WTC11 (cell line): ENCODE results near the gene AP3D1. TPM values are rescaled to one million over a fixed set of nuclear protein-coding genes. Genes with fewer than 3 reads are reported as not detected.

Experiments used
- ATAC-seq: fragments of 200-7000 bp; cut with Tn5 transposase; 2 replicates; pipeline ENCODE4 v1.10.0; 2021; ENCODE audit warnings: mild to moderate bottlenecking, moderate library complexity
- CTCF ChIA-PET: fragments of 300-600 bp; sonication (Branson Sonifier 250); formaldehyde crosslinking; loops from one replicate; lab custom pipeline; 2021; ENCODE audit warnings: antibody characterized with exemption; lab: Charles Lee
- POLR2A ChIA-PET: fragments of 350-600 bp; sonication (Branson Sonifier 250); formaldehyde crosslinking; loops from one replicate; lab custom pipeline; 2021; ENCODE audit warnings: antibody characterized with exemption; lab: Charles Lee
- DNase-seq: peaks from one replicate; pipeline ENCODE4 v3.0.0; 2021; ENCODE audit warnings: low spot score
- H3K27ac Mint-ChIP-seq: 2 replicates; pipeline ENCODE4 v1.8.0; 2021; ENCODE audit warnings: mixed read lengths
- H3K27me3 Mint-ChIP-seq: 2 replicates; pipeline ENCODE4 v1.8.0; 2021; ENCODE audit warnings: low read depth, mild to moderate bottlenecking, moderate library complexity, mixed read lengths
- H3K36me3 Mint-ChIP-seq: 2 replicates; pipeline ENCODE4 v1.8.0; 2021; ENCODE audit warnings: mixed read lengths
- H3K4me1 Mint-ChIP-seq: 2 replicates; pipeline ENCODE4 v1.8.0; 2022; ENCODE audit warnings: mixed read lengths
- H3K4me3 Mint-ChIP-seq: 2 replicates; pipeline ENCODE4 v1.8.0; 2021; ENCODE audit warnings: mild to moderate bottlenecking, moderate library complexity, mixed read lengths
- H3K9me3 Mint-ChIP-seq: 2 replicates; pipeline ENCODE4 v1.8.0; 2021; ENCODE audit warnings: mixed read lengths
- ATF1 ChIP-seq: sonication (generic); formaldehyde crosslinking; IDR thresholded peaks from 2 replicates; pipeline ENCODE4 v1.8.1; 2023; ENCODE audit warnings: mild to moderate bottlenecking, moderate library complexity, missing genetic modification reagents
- GTF2I ChIP-seq: fragments of 250-450 bp; sonication (Bioruptor Pico); conservative IDR thresholded peaks from 2 replicates; pipeline ENCODE4 v1.4.0; 2021; ENCODE audit warnings: mild to moderate bottlenecking
- HMGA2 ChIP-seq: fragments of 250-450 bp; sonication (Bioruptor Pico); IDR thresholded peaks from 2 replicates; pipeline ENCODE4 v1.4.0; 2021; ENCODE audit warnings: mild to moderate bottlenecking, moderate library complexity
- IRF2 ChIP-seq: sonication (generic); formaldehyde crosslinking; IDR thresholded peaks from 2 replicates; pipeline ENCODE4 v1.8.0; 2022; ENCODE audit warnings: low read depth, missing genetic modification reagents, borderline replicate concordance
- JAZF1 ChIP-seq: fragments of 250-450 bp; sonication (Bioruptor Pico); IDR thresholded peaks from 2 replicates; pipeline ENCODE4 v1.9.0; 2021; ENCODE audit warnings: moderate library complexity, mild to moderate bottlenecking, inconsistent platforms
- KAT7 ChIP-seq: sonication (generic); formaldehyde crosslinking; IDR thresholded peaks from 2 replicates; pipeline ENCODE4 v1.8.1; 2023; ENCODE audit warnings: missing genetic modification reagents, mild to moderate bottlenecking, borderline replicate concordance
- NR3C1 ChIP-seq: sonication (generic); formaldehyde crosslinking; conservative IDR thresholded peaks from 2 replicates; pipeline ENCODE4 v1.8.1; 2023; ENCODE audit warnings: low read depth, mild to moderate bottlenecking, missing genetic modification reagents
- RORB ChIP-seq: fragments of 250-450 bp; sonication (Bioruptor Pico); IDR thresholded peaks from 2 replicates; pipeline ENCODE4 v1.9.0; 2021; ENCODE audit warnings: mild to moderate bottlenecking
- SOX15 ChIP-seq: fragments of 250-450 bp; sonication (Bioruptor Pico); IDR thresholded peaks from 2 replicates; pipeline ENCODE4 v1.9.0; 2021; ENCODE audit warnings: mild to moderate bottlenecking
- TP53 ChIP-seq: sonication (generic); formaldehyde crosslinking; IDR thresholded peaks from 2 replicates; pipeline ENCODE4 v1.8.1; 2023; ENCODE audit warnings: mild to moderate bottlenecking, missing genetic modification reagents
- ZNF532 ChIP-seq: fragments of 250-450 bp; sonication (Bioruptor Pico); IDR thresholded peaks from 2 replicates; pipeline ENCODE4 v1.9.0; 2021; ENCODE audit warnings: mild to moderate bottlenecking, borderline replicate concordance
- total RNA-seq: library from RNA; stranded (reverse); gene quantifications from 3 replicates; pipeline ENCODE4 v1.2.3, GENCODE V29; 2021
- TF ChIP-seq, protein P1 (sequence below): fragments of 250-450 bp; sonication (Bioruptor Pico); IDR thresholded peaks from 2 replicates; pipeline ENCODE4 v1.9.0; 2021; ENCODE audit warnings: moderate library complexity, mild to moderate bottlenecking, inconsistent platforms, borderline replicate concordance
- TF ChIP-seq, protein P2 (sequence below): sonication (generic); formaldehyde crosslinking; IDR thresholded peaks from 2 replicates; pipeline ENCODE4 v1.8.0; 2022; ENCODE audit warnings: mild to moderate bottlenecking, missing genetic modification reagents
- TF ChIP-seq, protein P3 (sequence below): sonication (generic); formaldehyde crosslinking; IDR thresholded peaks from 2 replicates; pipeline ENCODE4 v1.8.1; 2022; ENCODE audit warnings: mild to moderate bottlenecking, moderate library complexity, missing genetic modification reagents
- TF ChIP-seq, protein P4 (sequence below): sonication (generic); formaldehyde crosslinking; IDR thresholded peaks from 2 replicates; pipeline ENCODE4 v1.8.0; 2022; ENCODE audit warnings: mild to moderate bottlenecking, missing genetic modification reagents
- TF ChIP-seq, protein P5 (sequence below): fragments of 250-450 bp; sonication (Bioruptor Pico); IDR thresholded peaks from 2 replicates; pipeline ENCODE4 v2.1.2; 2022; ENCODE audit warnings: mild to moderate bottlenecking, moderate library complexity
- TF ChIP-seq, protein P6 (sequence below): sonication (generic); formaldehyde crosslinking; IDR thresholded peaks from 2 replicates; pipeline ENCODE4 v1.8.1; 2023; ENCODE audit warnings: mild to moderate bottlenecking, missing genetic modification reagents
- TF ChIP-seq, protein P7 (sequence below): sonication (generic); formaldehyde crosslinking; IDR thresholded peaks from 2 replicates; pipeline ENCODE4 v1.8.1; 2022; ENCODE audit warnings: missing genetic modification reagents, borderline replicate concordance

The AP3D1 gene
- total RNA-seq, 1 experiment from 2014 or later = 190 TPM

DNA sequence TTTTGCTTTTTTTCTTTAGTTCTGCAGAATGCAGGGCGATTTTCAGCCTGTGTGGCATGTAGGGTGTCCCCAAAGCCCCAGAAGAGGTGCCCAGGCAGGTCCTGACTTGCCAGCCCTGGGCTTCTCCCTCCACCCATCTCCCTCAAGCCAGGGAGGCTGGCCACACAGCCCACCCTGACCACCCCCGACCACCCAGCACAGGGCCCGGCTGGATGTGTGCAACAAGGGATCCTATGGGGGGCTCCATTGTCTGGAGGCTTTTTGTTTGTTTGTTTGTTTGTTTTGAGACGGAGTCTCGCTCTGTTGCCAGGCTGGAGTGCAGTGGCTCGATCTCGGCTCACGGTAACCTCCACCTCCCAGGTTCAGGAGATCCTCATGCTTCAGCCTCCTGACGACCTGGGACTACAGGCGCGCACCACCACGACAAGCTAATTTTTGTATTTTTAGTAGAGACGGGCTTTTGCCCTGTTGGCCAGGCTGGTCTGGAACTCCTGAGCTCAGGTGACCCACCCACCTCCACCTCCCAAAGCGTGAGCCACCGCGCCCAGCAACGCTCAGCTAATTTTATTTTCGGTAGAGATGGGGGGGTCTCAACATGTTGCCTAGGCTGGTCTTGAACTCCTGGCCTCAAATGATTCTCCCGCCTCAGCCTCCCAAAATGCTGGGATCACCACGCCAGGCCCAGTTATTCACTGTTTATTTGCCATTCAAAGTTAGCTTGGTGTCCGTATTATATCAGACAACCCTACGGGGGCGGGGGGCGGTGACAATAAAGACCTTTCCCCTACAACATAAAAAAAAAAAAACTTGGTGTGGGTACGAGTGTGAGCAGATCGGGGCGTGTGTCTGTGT, 92.6 kb downstream of the AP3D1 start (continued):
- TF ChIP-seq, protein P1, sequence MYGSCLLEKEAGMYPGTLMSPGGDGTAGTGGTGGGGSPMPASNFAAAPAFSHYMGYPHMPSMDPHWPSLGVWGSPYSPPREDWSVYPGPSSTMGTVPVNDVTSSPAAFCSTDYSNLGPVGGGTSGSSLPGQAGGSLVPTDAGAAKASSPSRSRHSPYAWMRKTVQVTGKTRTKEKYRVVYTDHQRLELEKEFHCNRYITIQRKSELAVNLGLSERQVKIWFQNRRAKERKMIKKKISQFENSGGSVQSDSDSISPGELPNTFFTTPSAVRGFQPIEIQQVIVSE (CRISPR knock-in tag) = no peak
- TF ChIP-seq RORB (CRISPR knock-in tag) = no peak
- no peak for TF ChIP-seq NR3C1
- no peak for TF ChIP-seq SOX15 (CRISPR knock-in tag)
- TF ChIP-seq, protein P2, sequence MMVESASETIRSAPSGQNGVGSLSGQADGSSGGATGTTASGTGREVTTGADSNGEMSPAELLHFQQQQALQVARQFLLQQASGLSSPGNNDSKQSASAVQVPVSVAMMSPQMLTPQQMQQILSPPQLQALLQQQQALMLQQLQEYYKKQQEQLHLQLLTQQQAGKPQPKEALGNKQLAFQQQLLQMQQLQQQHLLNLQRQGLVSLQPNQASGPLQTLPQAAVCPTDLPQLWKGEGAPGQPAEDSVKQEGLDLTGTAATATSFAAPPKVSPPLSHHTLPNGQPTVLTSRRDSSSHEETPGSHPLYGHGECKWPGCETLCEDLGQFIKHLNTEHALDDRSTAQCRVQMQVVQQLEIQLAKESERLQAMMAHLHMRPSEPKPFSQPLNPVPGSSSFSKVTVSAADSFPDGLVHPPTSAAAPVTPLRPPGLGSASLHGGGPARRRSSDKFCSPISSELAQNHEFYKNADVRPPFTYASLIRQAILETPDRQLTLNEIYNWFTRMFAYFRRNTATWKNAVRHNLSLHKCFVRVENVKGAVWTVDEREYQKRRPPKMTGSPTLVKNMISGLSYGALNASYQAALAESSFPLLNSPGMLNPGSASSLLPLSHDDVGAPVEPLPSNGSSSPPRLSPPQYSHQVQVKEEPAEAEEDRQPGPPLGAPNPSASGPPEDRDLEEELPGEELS = no peak
- TF ChIP-seq, protein P3, sequence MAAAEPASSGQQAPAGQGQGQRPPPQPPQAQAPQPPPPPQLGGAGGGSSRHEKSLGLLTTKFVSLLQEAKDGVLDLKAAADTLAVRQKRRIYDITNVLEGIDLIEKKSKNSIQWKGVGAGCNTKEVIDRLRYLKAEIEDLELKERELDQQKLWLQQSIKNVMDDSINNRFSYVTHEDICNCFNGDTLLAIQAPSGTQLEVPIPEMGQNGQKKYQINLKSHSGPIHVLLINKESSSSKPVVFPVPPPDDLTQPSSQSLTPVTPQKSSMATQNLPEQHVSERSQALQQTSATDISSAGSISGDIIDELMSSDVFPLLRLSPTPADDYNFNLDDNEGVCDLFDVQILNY (CRISPR knock-in tag) = no peak
- TF ChIP-seq, protein P4, sequence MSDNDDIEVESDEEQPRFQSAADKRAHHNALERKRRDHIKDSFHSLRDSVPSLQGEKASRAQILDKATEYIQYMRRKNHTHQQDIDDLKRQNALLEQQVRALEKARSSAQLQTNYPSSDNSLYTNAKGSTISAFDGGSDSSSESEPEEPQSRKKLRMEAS (CRISPR knock-in tag) = no peak
- TF ChIP-seq JAZF1 (CRISPR knock-in tag) = no peak
- TF ChIP-seq KAT7 (CRISPR knock-in tag) = no peak

GRCh38 chr19:2057484-2058469, 93.6 kb downstream of the AP3D1 start:
- CTCF ChIA-PET = interaction anchor here (1.0 to 1.4 kb wide), 4 partner anchors 12 to 193 kb away, joined by 3 to 8 read pairs (median 4); partner anchors contain the start of gene MOB3A
- POLR2A ChIA-PET = interaction anchor here (1.1 kb wide), 1 partner anchor 15 kb away, joined by 5 read pairs; no protein-coding TSS in a partner anchor
- Mint-ChIP-seq H3K9me3 (no peaks in the 10 kb centered on the region), H3K27ac (no peak overlapping the region), H3K4me3 (no peak overlapping the region), H3K36me3 (no peaks in the 10 kb centered on the region), H3K4me1 (peaks cover 33% of the 10 kb centered on the region), H3K27me3 (no peaks in the 10 kb centered on the region)
- DNase-seq = no peak
- ATAC-seq = no peak
- TF ChIP-seq HMGA2 (CRISPR knock-in tag) = no peak
- no peak for TF ChIP-seq ATF1 (CRISPR knock-in tag)
- no peak for TF ChIP-seq IRF2
- TF ChIP-seq, protein P5, sequence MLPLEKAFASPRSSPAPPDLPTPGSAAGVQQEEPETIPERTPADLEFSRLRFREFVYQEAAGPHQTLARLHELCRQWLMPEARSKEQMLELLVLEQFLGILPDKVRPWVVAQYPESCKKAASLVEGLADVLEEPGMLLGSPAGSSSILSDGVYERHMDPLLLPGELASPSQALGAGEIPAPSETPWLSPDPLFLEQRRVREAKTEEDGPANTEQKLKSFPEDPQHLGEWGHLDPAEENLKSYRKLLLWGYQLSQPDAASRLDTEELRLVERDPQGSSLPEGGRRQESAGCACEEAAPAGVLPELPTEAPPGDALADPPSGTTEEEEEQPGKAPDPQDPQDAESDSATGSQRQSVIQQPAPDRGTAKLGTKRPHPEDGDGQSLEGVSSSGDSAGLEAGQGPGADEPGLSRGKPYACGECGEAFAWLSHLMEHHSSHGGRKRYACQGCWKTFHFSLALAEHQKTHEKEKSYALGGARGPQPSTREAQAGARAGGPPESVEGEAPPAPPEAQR (CRISPR knock-in tag) = no peak
- TF ChIP-seq, protein P6, sequence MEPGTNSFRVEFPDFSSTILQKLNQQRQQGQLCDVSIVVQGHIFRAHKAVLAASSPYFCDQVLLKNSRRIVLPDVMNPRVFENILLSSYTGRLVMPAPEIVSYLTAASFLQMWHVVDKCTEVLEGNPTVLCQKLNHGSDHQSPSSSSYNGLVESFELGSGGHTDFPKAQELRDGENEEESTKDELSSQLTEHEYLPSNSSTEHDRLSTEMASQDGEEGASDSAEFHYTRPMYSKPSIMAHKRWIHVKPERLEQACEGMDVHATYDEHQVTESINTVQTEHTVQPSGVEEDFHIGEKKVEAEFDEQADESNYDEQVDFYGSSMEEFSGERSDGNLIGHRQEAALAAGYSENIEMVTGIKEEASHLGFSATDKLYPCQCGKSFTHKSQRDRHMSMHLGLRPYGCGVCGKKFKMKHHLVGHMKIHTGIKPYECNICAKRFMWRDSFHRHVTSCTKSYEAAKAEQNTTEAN (CRISPR knock-in tag) = no peak
- TF ChIP-seq, protein P7, sequence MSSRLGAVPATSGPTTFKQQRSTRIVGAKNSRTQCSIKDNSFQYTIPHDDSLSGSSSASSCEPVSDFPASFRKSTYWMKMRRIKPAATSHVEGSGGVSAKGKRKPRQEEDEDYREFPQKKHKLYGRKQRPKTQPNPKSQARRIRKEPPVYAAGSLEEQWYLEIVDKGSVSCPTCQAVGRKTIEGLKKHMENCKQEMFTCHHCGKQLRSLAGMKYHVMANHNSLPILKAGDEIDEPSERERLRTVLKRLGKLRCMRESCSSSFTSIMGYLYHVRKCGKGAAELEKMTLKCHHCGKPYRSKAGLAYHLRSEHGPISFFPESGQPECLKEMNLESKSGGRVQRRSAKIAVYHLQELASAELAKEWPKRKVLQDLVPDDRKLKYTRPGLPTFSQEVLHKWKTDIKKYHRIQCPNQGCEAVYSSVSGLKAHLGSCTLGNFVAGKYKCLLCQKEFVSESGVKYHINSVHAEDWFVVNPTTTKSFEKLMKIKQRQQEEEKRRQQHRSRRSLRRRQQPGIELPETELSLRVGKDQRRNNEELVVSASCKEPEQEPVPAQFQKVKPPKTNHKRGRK (CRISPR knock-in tag) = no peak
- TF ChIP-seq JAZF1 (CRISPR knock-in tag) = no peak
- no peak for TF ChIP-seq ZNF532 (CRISPR knock-in tag)
- TF ChIP-seq TP53 (CRISPR knock-in tag) = no peak
- no peak for TF ChIP-seq KAT7 (CRISPR knock-in tag)
- TF ChIP-seq GTF2I (CRISPR knock-in tag) = no peak
